Pancreas (tissue), 10 donors: Measurements from ENCODE around the gene SNED1. TPM values are rescaled to one million over a fixed set of nuclear protein-coding genes. Genes with fewer than 3 reads are reported as not detected.
A peak's percentile ranks its signal among the peaks of the same experiment; 100 is the strongest.

ENCODE experiments used
- ATAC-seq, 4 donors: fragments of 200-7000 bp; cut with Tn5 transposase; one replicate each; pipeline versions ENCODE4 v1.8.0 to v1.9.1; 2020; ENCODE audit warnings: mild to moderate bottlenecking in 4 of 4, moderate library complexity in 4 of 4
- DNase-seq, 6 donors: peaks; one replicate each; pipeline ENCODE4 v3.0.0-alpha.2; 2020
- FAIRE-seq: peaks from 2 replicates; lab custom pipeline; 2012; peaks lifted over from hg19 to GRCh38; lab: Jason Lieb, UNC
- H3K27ac ChIP-seq, 4 donors: fragments of 200-600 bp; sonication (generic); 1 replicate in 3 of 4; 2 replicates in 1 of 4; pipeline versions ENCODE4 v1.5.0 to v1.8.0; 2020
- H3K27me3 ChIP-seq, 4 donors: fragments of 200-600 bp; one replicate each; pipeline ENCODE4 v1.8.0; 2021
- H3K36me3 ChIP-seq, 3 donors: fragments of 200-600 bp; sonication (generic) in 1 of 3; one replicate each; pipeline versions ENCODE4 v1.5.0 to v1.8.0; 2020 to 2021
- H3K4me1 ChIP-seq, 3 donors: fragments of 200-600 bp; one replicate each; pipeline ENCODE4 v1.8.0; 2021
- H3K4me3 ChIP-seq, 4 donors: fragments of 200-600 bp; sonication (generic) in 2 of 4; one replicate each; pipeline versions ENCODE4 v1.5.0 to v1.8.0; 2020 to 2021
- H3K9me3 ChIP-seq, 4 donors: fragments of 200-600 bp; one replicate each; pipeline ENCODE4 v1.8.0; 2021
- CTCF ChIP-seq, 4 donors: fragments of 200-600 bp; sonication (generic) in 3 of 4; IDR thresholded peaks; one replicate each; pipeline versions ENCODE4 v1.5.0 to v1.8.0; 2021; ENCODE audit warnings: antibody characterized with exemption in 4 of 4
- WGBS, 2 donors: extraction: QIAGEN DNeasy Blood & Tissue Kit; methylation state at CpG; one replicate each; pipeline ENCODE4 v1.1.7; 2013; 5-methylcytosine and 5-hydroxymethylcytosine counted together
- intact Hi-C, 3 donors: fragments of 100-400 bp; cut with DNase I; formaldehyde crosslinking; loops; one replicate each; pipeline versions ENCODE4 v1.11.1 to v1.14.2; 2022
- polyA plus RNA-seq, 2 donors: library from polyadenylated mRNA; stranded (reverse); fragments of 200-250 nt; gene quantifications; one replicate each; pipeline ENCODE4 v1.2.3, GENCODE V29; 2013
- total RNA-seq, 6 donors: library from RNA; stranded (reverse); fragmentation: NEBNext Ultra II Directional in 4 of 6; extraction: Animal tissue kit (Norgen Biotek cat#: 25700) in 4 of 6; gene quantifications; one replicate each; pipeline versions ENCODE4 v1.2.1 to v1.2.4, GENCODE V29; 2021 to 2023
- donor health status: healthy with polysubstance abuse.
- donor health status: DM: no; HTN: no; CAD: no; lungs with moderate emphysema.
- donor health status: DM: no; HTN: no; CAD: no.
- donor health status: control.
- donor health status: control.
- donor health status: Bipolar disorder and iron deficiency.
- donor health status: DM: yes; HTN: yes; CAD: no.
- donor health status: DM: no; HTN: no; CAD: no.
- donor health status: DM: no; HTN: no; CAD: no.
- donor health status: DM: yes; HTN: yes; CAD: no.

SNED1 gene
- total and polyA plus RNA-seq, 8 donors = 6.6 to 19.2 (median 10.0) TPM

- no peak for TF ChIP-seq CTCF (IDR thresholded peaks at IDR 0.05)
- DNase-seq = peak in 2 of 6 donors; percentile 9 to 44
- no peak for FAIRE-seq
- intact Hi-C loops = no loop called here
- Histone ChIP-seq H3K36me3 (no peaks in the 10 kb centered on the region), H3K27me3 (no peaks in the 10 kb centered on the region), H3K4me1 (no peaks in the 10 kb centered on the region), H3K4me3 (peak overlapping the region in 1 of 4 donors; percentile 15), H3K27ac (peak overlapping the region; percentile 52 to 76 (median 68)), H3K9me3 (no peaks in the 10 kb centered on the region)
- 69 to 81% methylated on average over 12 of the region's 12 CpGs for WGBS, 2 donors
- ATAC-seq = peak in 2 of 4 donors; percentile 13 to 14
Measured at GRCh38 chr2:241010531-241011295, 12.3 kb downstream of the SNED1 start.

- WGBS, 2 donors = 81 to 83% methylated on average over 9 of the region's 9 CpGs
- H3K27me3 ChIP-seq = no peaks in the 10 kb centered on the region
- no peak for TF ChIP-seq CTCF (IDR thresholded peaks at IDR 0.05)
- H3K4me1 ChIP-seq = no peaks in the 10 kb centered on the region
- no peaks in the 10 kb centered on the region for H3K36me3 ChIP-seq
- H3K4me3 ChIP-seq = no peak overlapping the region
- H3K27ac ChIP-seq = peak overlapping the region in 2 of 4 donors; percentile 22 to 28
- H3K9me3 ChIP-seq = no peaks in the 10 kb centered on the region
- DNase-seq (peak in 2 of 6 donors; percentile 5 to 35), ATAC-seq (no peak), FAIRE-seq (no peak)
- intact Hi-C loops = no loop called here
Measured at GRCh38 chr2:241011296-241011600, 12.8 kb downstream of the SNED1 start.

GRCh38 chr2:241011751-241012510 lies 13.5 kb downstream of the SNED1 start:
- intact Hi-C loops = no loop called here
- no peak for FAIRE-seq
- ATAC-seq = no peak
- 75% methylated on average over 28 to 29 of the region's 29 CpGs for WGBS, 2 donors
- no peak overlapping the region for H3K4me3 ChIP-seq
- H3K4me1 ChIP-seq = no peaks in the 10 kb centered on the region
- H3K27ac ChIP-seq = peak overlapping the region in 2 of 4 donors; percentile 22 to 28
- TF ChIP-seq CTCF (IDR thresholded peaks at IDR 0.05) = no peak
- no peaks in the 10 kb centered on the region for H3K36me3 ChIP-seq
- DNase-seq = peak in 2 of 6 donors; percentile 10 to 53
- no peaks in the 10 kb centered on the region for H3K9me3 ChIP-seq
- H3K27me3 ChIP-seq = no peaks in the 10 kb centered on the region

- H3K9me3 ChIP-seq = no peaks in the 10 kb centered on the region
- FAIRE-seq (no peak), DNase-seq (peak in 1 of 6 donors; percentile 4), ATAC-seq (no peak)
- no peaks in the 10 kb centered on the region for H3K36me3 ChIP-seq
- no peak for TF ChIP-seq CTCF (IDR thresholded peaks at IDR 0.05)
- no peaks in the 10 kb centered on the region for H3K27me3 ChIP-seq
- intact Hi-C loops = no loop called here
- WGBS, 2 donors = 91 to 92% methylated on average over 6 of the region's 6 CpGs
- no peak overlapping the region for H3K4me3 ChIP-seq
- H3K4me1 ChIP-seq = no peaks in the 10 kb centered on the region
- H3K27ac ChIP-seq = no peak overlapping the region
Measured at GRCh38 chr2:241014224-241014623, 15.8 kb downstream of the SNED1 start.
